ENCODE data around the gene SNAP47. TPM values are rescaled to one million over a fixed set of nuclear protein-coding genes. Genes with fewer than 3 reads are reported as not detected.

The SNAP47 gene
- total and polyA plus RNA-seq, 2 of the 4 experiments (the other 2 are of a cell fraction), result 39.4 to 72.9 TPM

GRCh38 chr1:227748496-227749182 lies 13.4 kb downstream of the SNAP47 start:
- peaks cover 42 to 83% of the 10 kb centered on the region in 2 experiments for H3K79me1 ChIP-seq (ENCODE audit: low read depth in 1 of 2, low read length in 2 of 2)
- no peaks in the 10 kb centered on the region for H3K27me3 ChIP-seq (ENCODE audit: control insufficient read depth, insufficient read depth, low read length)
- no CpG with 5 or more reads among the region's 7 CpGs for WGBS, 2 experiments (ENCODE audit: extremely low coverage in 2 of 2, insufficient read length in 1 of 2)
- no peak overlapping the region for H2BK15ac ChIP-seq (ENCODE audit: low read depth, low read length)
- ChIA-PET CTCF (no interaction called here), POLR2A (ENCODE audit: unreplicated experiment) (no interaction called here)
- TF ChIP-seq CEBPB (IDR thresholded peaks at IDR 0.05; ENCODE audit: low read depth, low read length) (peak; percentile 7; the same call in 1 of the 2 replicates), RCOR1 (IDR thresholded peaks at IDR 0.05; ENCODE audit: insufficient replicate concordance, low read length) (no peak)
- BruUV-seq (replicated peaks), result no TSS peak
- peaks cover 3% of the 10 kb centered on the region; the same call in 1 of the 2 replicates for H3K4me1 ChIP-seq (ENCODE audit: control insufficient read depth, insufficient read depth, low read length)
- H3K9me1 ChIP-seq (ENCODE audit: insufficient read depth, low read length), result peaks cover 7% of the 10 kb centered on the region
- no peak overlapping the region for H4K91ac ChIP-seq (ENCODE audit: insufficient read depth, low read depth, low read length)
- no peak overlapping the region for H2BK5ac ChIP-seq (ENCODE audit: low read depth, low read length, poor library complexity, severe bottlenecking)
- no peak overlapping the region for H2AK5ac ChIP-seq (ENCODE audit: low read depth, low read length)
- H2BK20ac ChIP-seq (ENCODE audit: low read depth, low read length), result no peak overlapping the region
- intact Hi-C loops (cut with micrococcal nuclease) (no loop called here), dilution Hi-C loops (cut with HindIII; ENCODE audit: low sequenced_read_pairs, unreplicated experiment) (no loop called here), in situ Hi-C loops (cut with MboI; ENCODE audit: low sequenced_read_pairs) (no loop called here)
- H3K56ac ChIP-seq (ENCODE audit: extremely low read depth, insufficient read depth, low read length), result no peak overlapping the region
- H3K9me3 ChIP-seq (ENCODE audit: control insufficient read depth, insufficient read depth, low read length), result no peaks in the 10 kb centered on the region
- no peak overlapping the region for H3K14ac ChIP-seq (replicated peaks; ENCODE audit: low read depth, low read length)
- no peak overlapping the region for H2BK120ac ChIP-seq (ENCODE audit: low read depth, low read length)
- H2AK9ac ChIP-seq (replicated peaks; ENCODE audit: low read depth, low read length, poor library complexity), result no peak overlapping the region
- H3K9ac ChIP-seq (ENCODE audit: low read depth, low read length), result no peak overlapping the region
- H3K4me2 ChIP-seq (ENCODE audit: low read depth, low read length), result no peak overlapping the region; the same call in 1 of the 2 replicates
- H3K4ac ChIP-seq (ENCODE audit: low read depth, low read length), result no peak overlapping the region
- no peak overlapping the region for H3K18ac ChIP-seq (ENCODE audit: low read depth, low read length)
- no peak overlapping the region for H4K5ac ChIP-seq (ENCODE audit: low read depth, low read length)
- no peak for ATAC-seq (ENCODE audit: low read depth)
- no peak overlapping the region for H2AFZ ChIP-seq (replicated peaks; ENCODE audit: low read length, poor library complexity)
- H4K8ac ChIP-seq (ENCODE audit: low read depth in 2 of 2, low read length in 2 of 2), result no peak overlapping the region
- H3K27ac ChIP-seq (ENCODE audit: insufficient read depth, low read length), result no peak overlapping the region
- H3K4me3 ChIP-seq (ENCODE audit: insufficient read depth, low read depth, low read length), result no peak overlapping the region
- peaks cover 26% of the 10 kb centered on the region for H3K36me3 ChIP-seq (ENCODE audit: control insufficient read depth, insufficient read depth, low read length)
- DNase-seq, result no peak
- peaks cover 55% of the 10 kb centered on the region for H4K20me1 ChIP-seq (ENCODE audit: insufficient read depth, low read length)
- no peak overlapping the region for H3K23ac ChIP-seq (ENCODE audit: low read depth, low read length)

All from IMR-90 (cell line).